H1 (cell line): ENCODE data around the gene IPO11. TPM values are rescaled to one million over a fixed set of nuclear protein-coding genes. Genes with fewer than 3 reads are reported as not detected.

Experiments used
- CTCF ChIA-PET: fragments of 300-600 bp; sonication (Branson Sonifier 250); formaldehyde crosslinking; loops from one replicate; lab custom pipeline; 2021; ENCODE audit not compliant: partially characterized antibody; lab: Charles Lee
- POLR2A ChIA-PET: fragments of 300-600 bp; sonication (Branson Sonifier 250); formaldehyde crosslinking; loops from one replicate; lab custom pipeline; 2021; ENCODE audit warnings: inconsistent platforms; ENCODE audit not compliant: partially characterized antibody; lab: Charles Lee
- DNase-seq, 2 experiments: peaks; one replicate each; pipeline versions ENCODE4 v3.0.0 to v3.0.0-alpha.2; 2010 to 2022; ENCODE audit warnings: low spot score in 2 of 2, low read depth in 1 of 2, mixed read lengths in 1 of 2
- FAIRE-seq: peaks from 2 replicates; lab custom pipeline; 2011; peaks lifted over from hg19 to GRCh38; lab: Jason Lieb, UNC
- H2AFZ ChIP-seq: 2 replicates; pipeline ENCODE4 v1.8.1; 2012; ENCODE audit warnings: low read length, inconsistent platforms
- H2AK5ac ChIP-seq: 2 replicates; pipeline ENCODE4 v1.6.1; 2013; ENCODE audit warnings: low read depth, low read length
- H2BK120ac ChIP-seq: replicated peaks from 2 replicates; pipeline ENCODE3; 2013; ENCODE audit warnings: low read depth, low read length, inconsistent platforms
- H2BK12ac ChIP-seq: 2 replicates; pipeline ENCODE4 v1.6.1; 2013; ENCODE audit warnings: low read depth, low read length
- H2BK15ac ChIP-seq: 2 replicates; pipeline ENCODE4 v1.6.1; 2013; ENCODE audit warnings: low read length
- H2BK20ac ChIP-seq: 2 replicates; pipeline ENCODE4 v1.6.1; 2013; ENCODE audit warnings: low read length
- H2BK5ac ChIP-seq: 2 replicates; pipeline ENCODE4 v1.6.1; 2013; ENCODE audit warnings: low read depth, low read length
- H3K14ac ChIP-seq: 2 replicates; pipeline ENCODE4 v1.6.1; 2013; ENCODE audit warnings: inconsistent platforms; ENCODE audit not compliant: insufficient read length
- H3K18ac ChIP-seq: 2 replicates; pipeline ENCODE4 v1.6.1; 2013; ENCODE audit warnings: low read length; ENCODE audit errors: extremely low read depth
- H3K23ac ChIP-seq: 2 replicates; pipeline ENCODE4 v1.6.1; 2013; ENCODE audit warnings: inconsistent platforms; ENCODE audit not compliant: insufficient read length
- H3K23me2 ChIP-seq: 2 replicates; pipeline ENCODE4 v1.6.1; 2013; ENCODE audit warnings: low read depth, low read length
- H3K27ac ChIP-seq: 2 replicates; pipeline ENCODE4 v1.6.1; 2011; ENCODE audit warnings: low read depth, low read length, inconsistent platforms
- H3K27me3 ChIP-seq, 4 experiments: replicated peaks in 1 of 4; 1 replicate in 1 of 4; 2 replicates in 3 of 4; pipeline versions ENCODE4 v1.6.1 to v1.8.1; 2011 to 2013; ENCODE audit warnings: low read length in 3 of 4, mild to moderate bottlenecking in 3 of 4, inconsistent platforms in 2 of 4, mixed read lengths in 2 of 4, moderate library complexity in 1 of 4; ENCODE audit not compliant: control insufficient read depth in 3 of 4, insufficient read depth in 3 of 4; ENCODE audit errors: extremely low read depth in 1 of 4
- H3K36me3 ChIP-seq, 4 experiments: 2 replicates each; pipeline versions ENCODE4 v1.6.1 to v1.8.1; 2011 to 2013; ENCODE audit warnings: mild to moderate bottlenecking in 4 of 4, low read length in 3 of 4, moderate library complexity in 2 of 4, control low read depth in 1 of 4, inconsistent platforms in 1 of 4; ENCODE audit not compliant: insufficient read depth in 4 of 4, control insufficient read depth in 2 of 4
- H3K4ac ChIP-seq: replicated peaks from 2 replicates; pipeline ENCODE3; 2013; ENCODE audit warnings: low read length, low read depth, mixed read lengths, inconsistent platforms; ENCODE audit not compliant: insufficient read length
- H3K4me1 ChIP-seq, 4 experiments: replicated peaks in 1 of 4; 1 replicate in 1 of 4; 2 replicates in 3 of 4; pipeline versions ENCODE4 v1.6.1 to v1.8.1; 2011 to 2013; ENCODE audit warnings: low read length in 3 of 4, inconsistent platforms in 2 of 4, mixed read lengths in 1 of 4; ENCODE audit not compliant: insufficient read depth in 4 of 4, control insufficient read depth in 3 of 4
- H3K4me2 ChIP-seq, 2 experiments: 2 replicates each; pipeline versions ENCODE4 v1.6.1 to v1.8.1; 2011 to 2013; ENCODE audit warnings: low read depth in 2 of 2, low read length in 2 of 2, control low read depth in 1 of 2, inconsistent platforms in 1 of 2, mild to moderate bottlenecking in 1 of 2; ENCODE audit not compliant: insufficient read depth in 1 of 2
- H3K4me3 ChIP-seq, 4 experiments: fragments of 200-600, 300-600 bp in 1 of 4; sonication (generic), shearing (Covaris generic), sonication (Bioruptor Twin) in 1 of 4; 2 replicates each; pipeline versions ENCODE4 v1.5.1 to v1.8.1; 2011 to 2016; ENCODE audit warnings: low read length in 4 of 4, low read depth in 3 of 4, control low read depth in 2 of 4, inconsistent platforms in 2 of 4, mild to moderate bottlenecking in 2 of 4, mixed read lengths in 1 of 4, moderate library complexity in 1 of 4; ENCODE audit not compliant: insufficient read depth in 2 of 4; ENCODE audit errors: extremely low read depth in 1 of 4
- H3K56ac ChIP-seq: replicated peaks from 2 replicates; pipeline ENCODE3; 2013; ENCODE audit warnings: low read depth, mild to moderate bottlenecking, mixed read lengths, low read length, inconsistent platforms; ENCODE audit not compliant: insufficient read length
- H3K79me1 ChIP-seq: 2 replicates; pipeline ENCODE4 v1.6.1; 2013; ENCODE audit warnings: low read depth, low read length, control low read depth
- H3K79me2 ChIP-seq, 2 experiments: 2 replicates each; pipeline versions ENCODE4 v1.6.1 to v1.8.1; 2012 to 2013; ENCODE audit warnings: low read length in 2 of 2, mild to moderate bottlenecking in 2 of 2, inconsistent platforms in 1 of 2; ENCODE audit not compliant: insufficient read depth in 2 of 2, control insufficient read depth in 1 of 2
- H3K9ac ChIP-seq, 4 experiments: replicated peaks in 1 of 4; 1 replicate in 1 of 4; 2 replicates in 3 of 4; pipeline versions ENCODE4 v1.6.1 to v1.8.1; 2011 to 2013; ENCODE audit warnings: low read depth in 3 of 4, low read length in 3 of 4, control low read depth in 2 of 4, mild to moderate bottlenecking in 2 of 4, moderate library complexity in 2 of 4, inconsistent platforms in 1 of 4; ENCODE audit errors: extremely low read depth in 1 of 4
- H3K9me3 ChIP-seq, 2 experiments: 2 replicates each; pipeline versions ENCODE4 v1.6.1 to v1.8.1; 2012 to 2013; ENCODE audit warnings: mild to moderate bottlenecking in 2 of 2, moderate library complexity in 2 of 2, control low read depth in 1 of 2, inconsistent platforms in 1 of 2, low read depth in 1 of 2, low read length in 1 of 2, mixed read lengths in 1 of 2; ENCODE audit not compliant: insufficient read depth in 2 of 2
- H4K20me1 ChIP-seq, 2 experiments: replicated peaks in 1 of 2; 2 replicates each; pipeline versions ENCODE3 to v1.8.1; 2011 to 2013; ENCODE audit warnings: inconsistent platforms in 2 of 2, low read length in 2 of 2, mild to moderate bottlenecking in 1 of 2; ENCODE audit not compliant: insufficient read depth in 2 of 2, control insufficient read depth in 1 of 2
- H4K5ac ChIP-seq: 2 replicates; pipeline ENCODE4 v1.6.1; 2013; ENCODE audit warnings: low read length, low read depth, mixed read lengths, inconsistent platforms; ENCODE audit not compliant: insufficient read length
- H4K8ac ChIP-seq: 2 replicates; pipeline ENCODE4 v1.8.0; 2013; ENCODE audit warnings: mild to moderate bottlenecking, moderate library complexity, low read length, inconsistent platforms; ENCODE audit not compliant: insufficient read depth; ENCODE audit errors: extremely low read depth
- H4K91ac ChIP-seq: replicated peaks from 2 replicates; pipeline ENCODE3; 2013; ENCODE audit warnings: low read length, mixed read lengths, inconsistent platforms; ENCODE audit not compliant: insufficient read length
- ASH2L ChIP-seq: fragments of 200-600, 300-600 bp; sonication (generic); IDR thresholded peaks from one replicate; pipeline ENCODE4 v1.7.1; 2017; ENCODE audit warnings: low read length
- GABPA ChIP-seq: IDR thresholded peaks from 2 replicates; pipeline ENCODE4 v1.6.1; 2011; ENCODE audit warnings: mild to moderate bottlenecking, low read length, moderate library complexity, borderline replicate concordance; ENCODE audit not compliant: insufficient read depth
- MAFK ChIP-seq: IDR thresholded peaks from 2 replicates; pipeline ENCODE4 v1.6.1; 2012; ENCODE audit warnings: low read depth, mild to moderate bottlenecking, improper control_type of control experiment, low read length
- NANOG ChIP-seq: IDR thresholded peaks from 2 replicates; pipeline ENCODE4 v1.6.1; 2011; ENCODE audit warnings: low read length, low read depth, mild to moderate bottlenecking, inconsistent platforms; ENCODE audit not compliant: insufficient read depth, poor library complexity, severe bottlenecking
- PHF8 ChIP-seq: fragments of 200-600 bp; sonication (generic); conservative IDR thresholded peaks from 2 replicates; pipeline ENCODE4 v1.7.1; 2012; ENCODE audit warnings: low read depth, mild to moderate bottlenecking, inconsistent platforms, low read length, moderate library complexity
- POLR2AphosphoS5 ChIP-seq: IDR thresholded peaks from 2 replicates; pipeline ENCODE4 v1.6.1; 2011; ENCODE audit warnings: low read depth, low read length
- RFX5 ChIP-seq: IDR thresholded peaks from 2 replicates; pipeline ENCODE4 v1.6.1; 2011; ENCODE audit warnings: low read depth, low read length, improper control_type of control experiment, borderline replicate concordance
- RNF2 ChIP-seq: fragments of 200-900, 300-1000 bp; sonication (generic); IDR thresholded peaks from 2 replicates; pipeline ENCODE4 v1.7.1; 2016; ENCODE audit warnings: borderline replicate concordance, low read depth, mild to moderate bottlenecking, antibody characterized with exemption, low read length; ENCODE audit not compliant: poor library complexity, severe bottlenecking; ENCODE audit errors: missing control alignments
- SAP30 ChIP-seq: fragments of 300-600 bp; sonication (generic); IDR thresholded peaks from 2 replicates; pipeline ENCODE4 v1.7.1; 2012; ENCODE audit warnings: low read length, moderate library complexity, mild to moderate bottlenecking, inconsistent platforms; ENCODE audit not compliant: insufficient read depth, insufficient replicate concordance
- SP1 ChIP-seq: IDR thresholded peaks from 2 replicates; pipeline ENCODE4 v1.6.1; 2011; ENCODE audit warnings: low read depth, low read length
- SRF ChIP-seq: IDR thresholded peaks from 2 replicates; pipeline ENCODE4 v1.6.1; 2011; ENCODE audit warnings: mild to moderate bottlenecking, low read depth, low read length, moderate library complexity
- TEAD4 ChIP-seq: IDR thresholded peaks from 2 replicates; pipeline ENCODE4 v1.6.1; 2012; ENCODE audit warnings: low read depth, low read length, inconsistent platforms, mixed read lengths
- ZNF274 ChIP-seq: IDR thresholded peaks from 2 replicates; pipeline ENCODE4 v1.7.0; 2012; ENCODE audit warnings: low read length, borderline replicate concordance; ENCODE audit errors: extremely low read depth
- WGBS, 2 experiments: shearing (Covaris generic) in 1 of 2; methylation state at CpG; one replicate each; pipeline versions ENCODE4 v1.1.6 to v1.1.7; 2013 to 2015; ENCODE audit warnings: low lambda C conversion rate in 2 of 2, mixed read lengths in 2 of 2, inconsistent platforms in 1 of 2, low coverage in 1 of 2, missing lambda C conversion rate in 1 of 2; ENCODE audit not compliant: insufficient replicate concordance in 2 of 2, insufficient coverage in 1 of 2, insufficient read length in 1 of 2; ENCODE audit errors: extremely low coverage in 1 of 2, missing lambda C conversion rate in 1 of 2; 5-methylcytosine and 5-hydroxymethylcytosine counted together
- polyA plus RNA-seq, 7 experiments: library from polyadenylated mRNA; depleted of rRNA in 3 of 7; stranded (reverse) in 5 of 7; unstranded in 2 of 7; fragments of >200 nt in 5 of 7; fragments of 200-250 nt in 2 of 7; gene quantifications; 1 replicate in 5 of 7; 2 replicates in 1 of 7; 4 replicates in 1 of 7; pipeline versions ENCODE4 v1.2.1 to v1.2.3, GENCODE V29; 2011 to 2013; ENCODE audit warnings: missing spikeins in 2 of 7, mixed read lengths in 2 of 7
- total RNA-seq: library from RNA; stranded (reverse); fragmentation: NEBNext Ultra II Directional; extraction: Animal tissue kit (Norgen Biotek cat#: 25700); gene quantifications from 2 replicates; pipeline ENCODE4 v1.2.1, GENCODE V29; 2021

IPO11 gene
- total and polyA plus RNA-seq, 2 of the 8 experiments (the other 6 are each of a cell fraction or from before 2014, with no cell fraction given), result 23.6 to 64.4 TPM

DNA sequence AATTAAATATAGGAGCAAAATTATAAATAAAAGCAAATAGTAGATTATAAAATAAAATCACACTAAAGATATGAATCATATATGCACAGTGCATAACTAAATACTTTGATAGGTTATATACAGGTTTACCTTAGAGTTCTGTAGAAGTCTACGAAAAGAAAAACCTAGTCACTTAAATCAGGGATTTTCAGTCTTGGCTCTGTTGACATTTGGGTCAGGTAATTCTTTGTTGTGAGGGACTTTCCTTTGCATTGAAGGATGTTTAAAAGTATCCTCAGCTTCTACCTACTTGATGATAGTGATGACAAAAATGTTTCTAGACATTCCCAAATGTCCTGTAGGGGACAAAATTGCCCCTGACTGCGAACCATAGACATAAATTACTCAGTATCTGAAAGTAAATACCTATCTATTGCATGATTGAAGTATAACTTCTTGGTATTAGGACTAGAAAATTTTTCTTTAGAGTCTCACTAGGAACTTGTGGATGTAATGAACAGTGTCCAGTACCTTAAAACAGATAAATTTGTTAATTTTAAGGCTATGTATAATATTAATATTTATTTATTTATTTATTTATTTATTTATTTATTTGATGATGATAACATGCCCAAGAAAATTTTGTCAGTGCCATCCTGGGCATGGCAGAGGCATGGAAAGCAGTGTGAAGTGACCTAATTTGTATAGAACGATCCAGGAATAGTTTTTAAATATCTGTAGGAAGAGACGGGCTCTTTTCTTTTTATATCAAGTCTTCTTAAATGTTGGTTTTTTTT, 122.1 kb downstream of the IPO11 start:
- Histone ChIP-seq H3K4me3 (no peak overlapping the region), H2BK5ac (no peak overlapping the region), H3K4ac (no peak overlapping the region), H2BK120ac (no peak overlapping the region), H4K5ac (no peak overlapping the region), H2AFZ (no peak overlapping the region), H3K23ac (no peak overlapping the region), H3K27ac (no peak overlapping the region), H3K27me3 (no peaks in the 10 kb centered on the region), H4K91ac (no peak overlapping the region), H2BK12ac (no peak overlapping the region), H3K56ac (no peak overlapping the region), H2BK20ac (no peak overlapping the region), H3K9me3 (no peaks in the 10 kb centered on the region), H4K8ac (no peak overlapping the region), H3K4me2 (no peak overlapping the region), H4K20me1 (no peaks in the 10 kb centered on the region), H3K79me1 (no peaks in the 10 kb centered on the region), H3K36me3 (peaks cover 0 to 3% (median 0%) of the 10 kb centered on the region in 4 experiments; a peak in 2 of 8 replicates), H3K23me2 (no peaks in the 10 kb centered on the region), H2BK15ac (no peak overlapping the region), H2AK5ac (no peak overlapping the region), H3K4me1 (no peaks in the 10 kb centered on the region), H3K9ac (no peak overlapping the region), H3K18ac (no peak overlapping the region), H3K14ac (no peak overlapping the region), H3K79me2 (no peaks in the 10 kb centered on the region)
- ChIA-PET CTCF (interaction anchor here (0.6 kb wide), 1 partner anchor 71 kb away, joined by 3 read pairs; no protein-coding TSS in a partner anchor), POLR2A (no interaction called here)
- WGBS, 2 experiments, result 52% methylated on average over 4 of the region's 4 CpGs; no CpG with 5 or more reads in 1 of the 2 experiments
- FAIRE-seq (no peak), DNase-seq (no peak)
- no peak for TF ChIP-seq RFX5
- no peak for TF ChIP-seq GABPA
- no peak for TF ChIP-seq MAFK
- no peak for TF ChIP-seq RNF2
- TF ChIP-seq SP1, result no peak
- TF ChIP-seq SRF, result no peak
- TF ChIP-seq ASH2L, result no peak
- no peak for TF ChIP-seq POLR2AphosphoS5
- no peak for TF ChIP-seq NANOG
- TF ChIP-seq TEAD4, result no peak
- TF ChIP-seq PHF8, result no peak
- TF ChIP-seq ZNF274, result no peak
- TF ChIP-seq SAP30, result no peak
